ENCODE data around the gene SMIM14.
"Not testable (repeated sequence)": the region's sequence is repeated elsewhere in the genome, so short reads cannot be mapped to it uniquely, and the experiment has no call there.

Gene SMIM14

DNA sequence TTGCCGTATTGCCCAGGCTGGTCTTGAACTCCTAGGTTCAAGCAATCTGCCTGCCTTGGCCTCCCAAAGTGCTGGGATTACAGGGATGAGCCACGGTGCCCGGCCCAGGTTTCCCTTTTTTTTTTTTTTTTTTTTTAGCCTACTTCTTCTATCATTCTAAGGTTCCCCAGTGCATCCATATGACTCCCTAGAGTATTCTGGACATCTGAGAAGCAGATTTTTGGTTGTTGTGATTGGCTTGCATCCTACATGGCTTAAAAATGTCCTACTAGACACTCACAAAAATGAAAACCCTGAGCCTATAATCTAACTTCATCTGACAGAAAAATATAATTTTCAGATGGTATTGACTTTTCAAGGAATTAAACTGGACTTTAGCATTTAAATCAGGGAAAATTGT lies 41.7 kb downstream of the SMIM14 start:
- DNase-seq (ENCODE audit: low read depth): no peak

GRCh38 chr4:39591290-39591689 lies 47.4 kb downstream of the SMIM14 start:
- no peak for DNase-seq (ENCODE audit: low read depth)

DNA sequence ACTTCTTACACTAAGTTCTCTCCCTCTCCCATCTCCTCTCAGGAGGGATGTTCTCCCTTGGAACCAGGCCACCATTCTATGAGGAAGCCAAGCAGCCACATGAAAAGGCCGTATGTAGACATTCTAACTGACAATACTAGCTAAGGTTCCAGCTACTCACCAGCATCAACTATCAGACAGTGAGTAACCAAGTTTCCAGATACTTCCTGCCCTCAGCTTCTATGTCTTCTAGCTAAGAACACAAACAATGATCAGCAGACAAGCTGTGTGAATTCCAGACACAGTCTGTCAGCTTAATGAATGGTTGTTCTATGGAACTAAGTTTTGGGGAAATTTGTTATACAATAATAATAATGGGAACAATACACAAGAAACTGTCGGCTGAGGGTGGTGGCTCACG lies 50.8 kb downstream of the SMIM14 start:
- no peak for DNase-seq (ENCODE audit: low read depth)

DNA sequence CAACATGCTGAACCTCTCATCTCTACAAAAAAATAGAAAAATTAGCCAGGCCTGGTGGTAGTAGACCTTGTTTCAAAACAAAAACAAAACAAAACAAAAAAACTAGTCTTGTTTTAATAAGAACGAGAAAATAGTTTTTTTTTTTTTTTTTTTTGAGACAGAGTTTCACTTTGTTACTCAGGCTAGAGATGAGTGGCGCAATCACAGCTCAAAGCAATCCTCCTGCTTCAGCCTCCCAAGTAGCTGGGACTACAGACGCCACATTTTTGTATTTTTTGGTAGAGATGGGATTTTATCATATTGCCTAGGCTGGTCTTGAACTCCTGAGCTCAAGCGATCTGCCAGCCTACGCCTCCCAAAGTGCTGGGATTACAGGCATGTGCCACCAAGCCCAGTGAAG lies 63.7 kb downstream of the SMIM14 start:
- DNase-seq (ENCODE audit: low read depth): no peak

- DNase-seq (ENCODE audit: low read depth): no peak
Measured at GRCh38 chr4:39571504-39571903, 67.2 kb downstream of the SMIM14 start.

DNA sequence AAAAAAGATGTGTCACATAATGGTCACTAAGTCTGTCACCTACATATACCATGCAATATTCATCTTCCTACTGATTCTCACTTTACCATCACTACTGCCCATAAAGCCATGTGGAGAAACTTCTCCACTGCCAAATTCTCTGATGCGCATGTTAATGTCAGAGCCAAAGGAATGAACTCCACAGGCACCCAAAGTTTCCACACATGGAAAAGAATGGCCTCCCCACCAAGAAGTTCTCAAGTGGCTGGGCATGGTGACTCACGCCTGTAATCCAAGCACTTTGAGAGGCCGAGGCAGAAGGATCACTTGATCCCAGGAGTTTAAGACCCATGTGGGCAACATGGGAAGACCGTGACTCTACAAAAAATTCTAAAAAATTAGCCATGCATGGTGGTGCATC lies 67.6 kb downstream of the SMIM14 start:
- no peak for DNase-seq (ENCODE audit: low read depth)

DNA sequence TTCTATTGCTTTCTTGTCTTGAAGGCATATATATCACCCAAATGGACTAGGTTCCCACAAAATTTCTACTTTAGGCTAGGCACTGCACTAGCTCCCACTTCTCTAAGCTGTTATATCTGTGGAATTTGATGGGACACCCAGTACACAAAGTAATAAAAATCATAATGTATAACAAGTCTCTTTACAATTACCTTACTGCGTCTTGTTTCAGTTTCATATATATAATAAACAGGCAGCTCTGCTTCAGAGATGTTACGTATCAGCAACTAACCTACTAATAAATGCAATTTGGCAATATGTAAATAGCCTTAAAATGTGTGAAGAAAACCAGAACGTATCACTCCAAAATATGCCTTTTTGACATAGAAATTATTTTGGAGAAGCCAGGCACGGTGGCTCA lies 69.5 kb downstream of the SMIM14 start:
- DNase-seq (ENCODE audit: low read depth): no peak

GRCh38 chr4:39568805-39569204 lies 69.9 kb downstream of the SMIM14 start:
- no peak for DNase-seq (ENCODE audit: low read depth)

GRCh38 chr4:39565878-39566600 lies 72.6 kb downstream of the SMIM14 start:
- no peak for DNase-seq (ENCODE audit: low read depth)

DNA sequence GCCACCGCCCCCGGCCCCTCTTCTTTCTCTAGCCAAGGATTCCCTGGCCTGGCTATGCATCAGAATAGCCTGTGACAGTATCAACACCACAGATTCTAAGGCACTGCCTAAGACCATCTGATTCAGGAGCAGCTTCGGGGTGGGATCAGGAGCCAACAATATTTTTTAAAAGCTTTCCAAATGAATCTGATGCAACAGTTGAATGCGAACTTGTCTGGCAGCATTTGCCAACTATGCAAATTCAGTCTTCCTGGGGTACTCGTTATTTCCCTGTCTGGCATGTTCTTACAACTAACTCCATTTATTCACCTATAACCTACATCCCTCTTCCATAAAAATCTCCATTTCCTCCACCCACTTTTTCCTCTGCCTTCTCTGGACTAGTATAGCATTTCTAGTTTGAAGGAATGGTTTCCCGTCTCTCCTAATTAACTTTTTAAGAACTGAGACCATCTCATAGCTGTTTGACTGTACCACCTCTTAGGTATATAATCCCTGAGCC lies 75.3 kb downstream of the SMIM14 start:
- DNase-seq (ENCODE audit: low read depth): no peak

DNA sequence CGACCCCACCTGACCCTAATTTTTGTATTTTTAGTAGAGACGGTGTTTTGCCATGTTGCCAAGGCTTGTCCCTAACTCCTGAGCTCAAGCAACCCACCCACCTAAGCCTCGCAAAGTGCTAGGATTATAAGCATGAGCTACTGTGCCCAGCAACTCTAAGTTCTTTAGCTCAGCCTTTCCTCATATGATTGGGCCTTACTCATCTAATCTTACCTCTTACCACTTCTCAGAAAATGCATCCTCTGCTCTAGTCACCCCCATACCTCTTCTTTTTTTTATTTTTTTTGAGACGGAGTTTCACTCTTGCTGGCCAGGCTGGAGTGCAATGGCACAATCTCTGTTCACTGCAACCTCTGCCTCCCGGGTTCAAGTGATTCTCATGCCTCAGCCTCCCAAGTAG lies 75.9 kb downstream of the SMIM14 start:
- DNase-seq (ENCODE audit: low read depth): no peak

DNA sequence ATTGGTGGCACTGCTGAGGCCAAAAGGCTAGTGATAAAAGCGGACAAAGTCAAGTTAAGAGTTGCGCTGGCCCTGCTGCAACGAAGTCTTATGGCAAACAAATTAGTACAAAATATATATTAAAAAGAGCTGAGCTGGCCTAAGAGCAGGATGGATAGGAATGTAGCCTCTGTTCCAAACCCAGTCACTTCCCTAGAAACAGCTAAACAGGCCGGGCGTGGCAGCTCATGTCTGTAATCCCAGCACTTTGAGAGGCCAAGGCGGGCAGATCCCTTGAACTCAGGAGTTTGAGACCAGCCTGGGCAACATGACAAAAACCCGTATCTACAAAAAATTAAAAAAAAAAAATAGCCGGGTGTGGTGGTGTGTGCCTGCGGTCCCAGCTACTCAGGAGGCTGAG lies 79.0 kb downstream of the SMIM14 start:
- no peak for DNase-seq (ENCODE audit: low read depth)

- no peak for DNase-seq (ENCODE audit: low read depth)
Measured at GRCh38 chr4:39555472-39555871, 83.2 kb downstream of the SMIM14 start.

DNA sequence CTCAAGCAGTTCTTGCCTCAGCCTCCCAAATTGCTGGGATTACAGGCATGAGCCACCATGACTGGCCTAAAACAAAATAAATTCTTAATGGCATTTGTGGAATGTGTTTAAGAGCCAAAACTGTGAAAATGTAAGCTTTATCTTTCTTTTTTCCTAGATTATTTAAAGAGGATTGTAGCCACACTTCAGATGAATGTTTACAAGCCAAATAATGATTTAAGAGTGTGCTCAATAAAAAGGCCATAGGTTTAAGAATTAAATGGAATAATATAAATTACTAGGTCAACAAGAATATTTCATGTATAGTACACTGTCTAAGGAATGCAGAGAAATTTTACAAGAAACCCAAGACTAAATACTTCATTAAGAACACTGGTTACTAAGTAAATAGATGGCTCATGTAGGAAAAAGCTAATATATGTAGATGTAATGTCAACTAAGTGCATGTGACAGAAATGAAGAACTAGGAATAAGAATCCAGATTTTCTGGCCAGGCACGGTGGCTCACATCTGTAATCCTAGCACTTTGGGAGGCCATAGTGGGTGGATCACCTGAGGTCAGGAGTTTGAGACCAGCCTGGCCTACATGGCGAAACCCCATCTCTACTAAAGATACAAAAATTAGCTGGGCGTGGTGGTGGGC lies 90.1 kb downstream of the SMIM14 start:
- no peak for DNase-seq (ENCODE audit: low read depth)

- DNase-seq (ENCODE audit: low read depth): no peak
Measured at GRCh38 chr4:39544580-39545315, 93.9 kb downstream of the SMIM14 start.

GRCh38 chr4:39544080-39544479 lies 94.6 kb downstream of the SMIM14 start:
- DNase-seq (ENCODE audit: low read depth): not testable (repeated sequence)

- DNase-seq (ENCODE audit: low read depth): no peak
Measured at GRCh38 chr4:39543034-39543433, 95.6 kb downstream of the SMIM14 start.

GRCh38 chr4:39542611-39543012 lies 96.1 kb downstream of the SMIM14 start:
- DNase-seq (ENCODE audit: low read depth): no peak

- DNase-seq (ENCODE audit: low read depth): no peak
Measured at GRCh38 chr4:39541987-39542610, 96.6 kb downstream of the SMIM14 start.

- no peak for DNase-seq (ENCODE audit: low read depth)
Measured at GRCh38 chr4:39539089-39539611, 99.5 kb downstream of the SMIM14 start.

DNA sequence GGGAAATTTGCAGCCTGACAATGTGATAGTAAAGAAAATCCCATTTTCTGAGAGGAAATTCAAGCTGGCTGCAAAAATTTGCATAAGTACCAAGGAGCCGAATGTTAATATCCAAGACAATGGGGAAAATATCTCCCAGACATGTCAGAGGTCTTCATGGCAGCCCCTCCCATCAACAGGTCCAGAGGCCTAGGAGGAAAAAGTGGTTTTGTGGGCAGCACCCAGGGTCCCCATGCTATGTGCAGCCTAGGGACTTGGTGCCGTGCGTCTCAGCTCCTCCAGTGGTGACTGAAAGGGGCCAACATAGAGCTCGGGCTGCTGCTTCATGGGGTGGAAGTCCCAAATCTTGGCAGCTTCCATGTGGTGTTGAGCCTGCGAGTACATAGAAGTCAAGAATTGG lies 105.1 kb downstream of the SMIM14 start:
- DNase-seq (ENCODE audit: low read depth): no peak

DNA sequence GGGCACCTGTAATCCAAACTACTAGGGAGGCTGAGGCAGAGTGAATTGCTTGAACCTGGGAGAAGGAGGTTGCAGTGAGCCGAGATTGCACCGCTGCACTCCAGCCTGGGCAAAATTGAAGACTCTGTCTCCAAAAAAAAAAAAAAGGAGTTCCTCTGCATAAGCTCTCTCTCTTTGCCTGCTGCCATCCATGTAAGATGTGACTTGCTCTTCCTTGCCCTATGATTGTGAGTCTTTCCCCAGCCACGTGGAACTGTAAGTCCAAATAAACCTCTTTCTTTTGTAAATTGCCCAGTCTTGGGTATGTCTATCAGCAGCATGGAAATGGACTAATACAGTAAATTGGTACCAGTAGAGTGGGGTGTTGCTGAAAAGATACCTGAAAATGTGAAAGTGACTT lies 106.4 kb downstream of the SMIM14 start:
- DNase-seq (ENCODE audit: low read depth): not testable (repeated sequence)

Data from stimulated activated CD8-positive, alpha-beta memory T cell treated with anti-CD3 and anti-CD28 coated beads, Interleukin-12 subunit alpha, Interleukin-12 subunit beta, amount 100 ng/mL, for 1 hour (primary cell).